Activated CD8-positive, alpha-beta memory T cell treated with anti-CD3 and anti-CD28 coated beads, Interleukin-2, amount 50 U/mL, for 24 hours (primary cell): Measurements from ENCODE around the gene CHRM1.
A peak's percentile ranks its signal among the peaks of the same experiment; 100 is the strongest.

Experiments used
- DNase-seq: peaks from one replicate; pipeline ENCODE4 v3.0.0-alpha.2; 2020; ENCODE audit errors: extremely low read depth

CHRM1 gene

GRCh38 chr11:62925745-62926679 lies 4.8 kb upstream of the CHRM1 start:
- DNase-seq: no peak

DNA sequence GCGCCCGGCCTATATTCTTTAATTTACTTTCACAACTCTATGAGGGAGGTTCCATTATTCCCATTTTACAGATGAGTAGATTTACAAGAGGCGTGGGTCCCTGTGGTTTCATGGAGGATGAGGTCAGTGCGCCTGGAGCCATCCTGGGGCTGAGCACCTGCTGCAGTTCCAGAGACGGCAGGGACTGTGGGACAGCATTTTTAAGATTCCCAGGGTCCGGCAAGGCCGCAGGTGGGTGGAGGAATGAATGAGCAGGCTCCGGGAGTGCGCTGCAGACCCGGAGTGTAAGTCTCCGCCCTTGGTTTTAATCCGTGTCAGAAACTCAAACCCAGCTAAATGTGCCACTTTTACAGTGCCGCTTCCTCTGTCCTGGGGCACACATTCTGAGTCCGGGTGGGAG lies 4.1 kb upstream of the CHRM1 start:
- DNase-seq: no peak

- no peak for DNase-seq
These were observed 2.6 kb upstream of the CHRM1 start for GRCh38 chr11:62923601-62924411.

- DNase-seq: no peak
These were observed 1.7 kb upstream of the CHRM1 start for GRCh38 chr11:62922653-62923431.

GRCh38 chr11:62922189-62922589 lies 1.0 kb upstream of the CHRM1 start:
- DNase-seq: no peak

GRCh38 chr11:62921573-62922188 lies 518 bp upstream of the CHRM1 start:
- no peak for DNase-seq

DNA sequence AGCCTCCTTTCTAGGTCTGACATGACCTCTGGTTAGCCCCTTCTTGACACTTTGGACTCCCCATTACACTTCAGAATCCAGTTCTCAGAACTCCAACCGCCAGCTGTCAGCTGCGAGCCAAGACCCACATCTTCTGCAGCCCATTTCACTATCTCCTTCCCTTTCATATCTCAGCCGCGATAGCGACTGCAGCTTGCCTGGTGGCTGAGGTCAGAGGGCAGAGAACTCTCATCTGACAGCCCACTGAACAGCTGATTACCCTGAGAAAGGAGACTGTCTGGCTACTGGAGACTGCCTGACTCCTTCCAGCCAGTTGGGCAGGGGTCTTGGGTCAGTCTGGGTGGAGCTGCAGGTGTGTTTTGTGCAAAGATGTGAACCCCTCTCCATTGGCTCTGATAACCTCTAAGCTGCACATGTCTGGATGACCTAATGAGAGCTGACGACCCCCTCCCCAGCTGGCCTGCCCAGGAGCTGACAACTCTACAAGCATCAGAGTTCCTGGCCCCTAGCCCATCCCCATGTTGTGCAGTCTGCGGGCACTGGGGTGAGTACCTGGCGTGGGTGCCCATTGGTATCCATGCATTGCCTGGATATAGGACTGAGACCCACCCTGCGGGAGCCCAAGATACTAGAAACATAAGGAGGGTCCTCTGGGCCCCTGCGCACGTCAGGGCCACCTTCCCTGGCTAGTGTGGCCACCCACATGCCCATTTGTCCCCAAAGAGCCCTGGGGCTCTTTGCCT lies 1.1 kb downstream of the CHRM1 start:
- no peak for DNase-seq

DNA sequence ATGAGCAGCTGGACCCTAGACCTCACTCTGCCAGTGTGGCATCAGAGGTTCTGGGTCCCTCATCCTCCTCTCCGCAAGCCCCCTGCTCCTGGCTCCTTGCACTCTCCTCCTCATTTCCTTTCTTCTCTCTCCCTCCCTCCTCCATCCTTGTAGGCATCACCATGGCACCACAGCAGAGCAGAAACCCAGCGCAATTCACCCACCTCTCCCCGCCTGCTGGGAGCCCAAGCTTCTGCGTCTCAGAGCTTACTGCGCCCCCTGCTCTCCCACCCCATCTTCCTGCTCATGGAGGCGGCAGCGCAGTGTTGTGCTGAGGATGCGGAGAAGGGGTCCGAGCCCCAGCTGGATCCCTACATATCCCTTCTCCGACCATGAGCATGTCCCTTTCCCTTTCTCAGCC lies 1.7 kb downstream of the CHRM1 start:
- DNase-seq: no peak

DNA sequence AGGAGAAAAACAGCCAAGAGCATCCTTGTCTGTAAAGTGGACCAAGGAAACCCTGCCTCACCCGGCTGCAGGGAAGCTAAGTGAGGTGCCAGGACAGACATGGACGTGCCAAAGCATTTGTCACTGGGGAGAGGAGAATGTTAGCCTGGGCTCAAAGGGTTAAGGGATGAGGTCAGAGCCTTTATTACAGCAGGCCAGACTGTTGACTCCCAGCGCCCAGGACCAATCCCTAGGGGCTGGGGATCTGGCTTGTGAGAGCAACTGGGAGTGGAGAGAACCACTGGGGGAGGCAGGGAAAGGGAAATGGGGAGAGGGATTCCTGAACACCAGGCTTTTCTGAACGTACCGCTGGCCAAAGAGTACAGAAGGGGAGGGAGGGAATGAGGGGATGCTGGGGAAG lies 2.6 kb downstream of the CHRM1 start:
- DNase-seq: no peak

DNA sequence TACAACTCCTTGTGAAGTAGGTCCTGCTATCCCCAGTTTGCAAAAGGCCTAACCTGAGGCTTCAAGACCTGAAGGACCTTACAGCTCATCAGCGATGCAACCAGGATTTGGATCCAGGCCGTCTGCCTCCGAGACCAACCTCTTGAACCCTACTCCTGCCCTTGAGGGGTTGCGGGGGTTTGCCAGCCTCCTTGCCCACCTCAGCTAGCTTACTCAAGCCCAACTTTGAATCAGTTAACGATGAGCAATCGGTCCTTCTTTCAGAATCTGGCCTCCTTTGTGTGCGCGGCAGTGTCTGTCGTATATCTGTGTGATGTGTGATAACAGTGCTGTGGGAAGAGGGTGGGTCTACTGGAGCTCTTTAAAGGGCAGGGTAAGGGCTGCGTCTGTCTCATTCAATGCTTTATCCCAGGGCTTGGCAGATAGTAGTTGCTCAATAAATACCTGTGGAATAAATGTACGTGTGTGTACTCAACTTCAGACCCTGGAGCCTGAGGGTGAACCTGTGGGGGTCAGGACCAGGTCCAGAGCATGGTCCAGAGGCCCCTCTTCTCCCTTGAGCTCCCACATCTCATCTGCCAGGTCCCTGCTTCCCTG lies 3.2 kb downstream of the CHRM1 start:
- no peak for DNase-seq

DNA sequence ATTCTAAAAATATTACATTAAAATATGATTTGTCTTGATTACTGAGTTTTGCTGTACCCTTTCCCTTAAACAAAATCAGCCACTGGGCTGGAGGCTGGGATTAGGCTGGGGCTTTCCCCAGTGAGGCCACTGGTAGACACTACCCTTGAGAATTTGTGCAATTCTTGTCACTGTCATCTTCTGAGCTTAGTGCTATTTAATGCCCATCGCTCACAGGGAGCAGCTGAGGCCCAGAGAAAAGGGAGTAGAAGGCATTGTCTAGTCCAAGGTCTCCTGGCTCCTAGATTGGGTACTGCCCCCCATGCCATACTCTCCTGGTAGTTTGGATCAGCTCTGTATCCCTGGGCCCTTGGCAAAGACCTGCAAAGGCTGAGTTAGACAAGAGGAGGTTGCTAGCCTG lies 6.7 kb downstream of the CHRM1 start:
- DNase-seq: no peak

DNA sequence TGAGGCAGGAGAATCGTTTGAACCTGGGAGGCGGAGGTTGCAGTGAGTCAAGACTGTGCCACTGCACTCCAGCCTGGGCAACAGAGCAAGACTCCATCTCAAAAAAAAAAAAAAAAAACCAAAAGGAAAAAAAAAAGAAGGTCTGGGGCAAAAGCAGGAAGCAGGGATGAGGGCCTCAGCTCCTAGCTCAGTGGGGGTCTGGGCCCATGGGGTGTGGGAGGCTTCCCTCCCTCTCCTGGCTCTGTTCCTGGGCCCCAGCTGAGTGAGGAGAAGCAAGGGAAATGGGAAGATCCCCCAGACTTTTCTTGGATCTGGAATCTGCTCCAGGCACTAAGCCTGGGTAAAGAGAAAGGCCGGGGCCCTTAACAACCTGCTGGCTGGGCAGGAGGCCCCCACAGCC lies 8.9 kb downstream of the CHRM1 start:
- no peak for DNase-seq

- DNase-seq: no peak
These were observed 9.7 kb downstream of the CHRM1 start for GRCh38 chr11:62911137-62912130.

- no peak for DNase-seq
These were observed 10.9 kb downstream of the CHRM1 start for GRCh38 chr11:62910141-62910882.

- DNase-seq: no peak
These were observed 11.9 kb downstream of the CHRM1 start for GRCh38 chr11:62909107-62909894.

GRCh38 chr11:62908468-62909072 lies 12.6 kb downstream of the CHRM1 start:
- DNase-seq: no peak

DNA sequence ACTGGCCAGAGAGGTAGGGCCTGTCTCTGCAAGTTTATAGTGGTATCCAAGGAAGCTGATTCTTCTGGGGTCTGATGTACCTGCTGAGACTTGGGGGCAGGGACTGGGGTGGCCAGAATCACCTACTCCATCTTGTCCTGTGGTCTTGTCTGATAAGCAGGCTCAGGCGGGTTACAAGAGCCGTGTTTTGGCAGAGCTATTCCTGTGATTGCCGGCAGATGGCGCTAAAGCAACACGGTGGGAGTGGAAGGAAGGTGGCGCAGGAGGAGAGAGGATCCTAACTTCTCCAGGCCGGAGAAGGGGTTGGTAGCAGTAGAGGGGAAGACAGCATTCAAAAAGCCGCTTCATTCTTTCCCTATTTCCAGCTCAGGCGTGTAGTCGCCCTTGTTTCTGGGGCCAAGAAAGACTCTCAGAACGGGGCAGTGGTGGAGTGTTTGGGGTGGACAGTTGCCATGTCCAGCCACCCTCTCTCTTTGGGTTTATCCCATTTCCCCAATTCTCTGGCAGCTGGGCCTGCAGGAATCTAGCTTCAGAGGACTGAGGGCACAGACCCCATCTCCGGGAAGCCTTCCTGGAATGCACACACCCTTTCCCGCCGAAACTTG lies 15.1 kb downstream of the CHRM1 start:
- DNase-seq: peak; percentile 61
